Type B pancreatic cell (in vitro differentiated cells): ENCODE results near the gene GUCA2B. TPM values are rescaled to one million over a fixed set of nuclear protein-coding genes. Genes with fewer than 3 reads are reported as not detected.
A peak's percentile ranks its signal among the peaks of the same experiment; 100 is the strongest.

Experiments
- DNase-seq: peaks from one replicate; pipeline ENCODE4 v3.0.0; 2021; ENCODE audit warnings: mixed read lengths; ENCODE audit not compliant: unreplicated experiment; ENCODE audit errors: extremely low spot score
- H3K27ac Mint-ChIP-seq: 2 replicates; pipeline ENCODE4 v1.8.0; 2021; ENCODE audit warnings: mild to moderate bottlenecking, mixed read lengths
- H3K27me3 Mint-ChIP-seq: 2 replicates; pipeline ENCODE4 v1.8.0; 2021; ENCODE audit warnings: mixed read lengths
- H3K36me3 Mint-ChIP-seq: 2 replicates; pipeline ENCODE4 v1.8.0; 2021; ENCODE audit warnings: mixed read lengths
- H3K4me1 Mint-ChIP-seq: one replicate; pipeline ENCODE4 v1.8.0; 2021; ENCODE audit warnings: mixed read lengths; ENCODE audit not compliant: unreplicated experiment
- H3K4me3 Mint-ChIP-seq: 2 replicates; pipeline ENCODE4 v1.8.0; 2021; ENCODE audit warnings: mild to moderate bottlenecking, mixed read lengths
- H3K9me3 Mint-ChIP-seq: 2 replicates; pipeline ENCODE4 v1.8.0; 2021; ENCODE audit warnings: mixed read lengths
- CTCF ChIP-seq: fragments of 200-600 bp; sonication (generic); conservative IDR thresholded peaks from 2 replicates; pipeline ENCODE4 v1.5.0; 2021; ENCODE audit warnings: antibody characterized with exemption, mild to moderate bottlenecking
- total RNA-seq: library from RNA; stranded (reverse); gene quantifications from 2 replicates; pipeline ENCODE4 v1.2.1, GENCODE V29; 2021; ENCODE audit warnings: low replicate concordance

The GUCA2B gene
- total RNA-seq, 1 donor from 2014 or later: 0.92 TPM

GRCh38 chr1:42142894-42143675 is 10.1 kb upstream of the GUCA2B start:
- no peaks in the 10 kb centered on the region for H3K4me1 Mint-ChIP-seq
- DNase-seq: peak; percentile 25
- H3K27me3 Mint-ChIP-seq: peaks cover 10% of the 10 kb centered on the region
- TF ChIP-seq CTCF: no peak
- H3K27ac Mint-ChIP-seq: no peak overlapping the region
- no peak overlapping the region for H3K4me3 Mint-ChIP-seq
- no peaks in the 10 kb centered on the region for H3K9me3 Mint-ChIP-seq
- H3K36me3 Mint-ChIP-seq: no peaks in the 10 kb centered on the region

GRCh38 chr1:42143896-42144710 is 9.1 kb upstream of the GUCA2B start:
- H3K9me3 Mint-ChIP-seq: no peaks in the 10 kb centered on the region
- no peak for TF ChIP-seq CTCF
- no peaks in the 10 kb centered on the region for H3K4me1 Mint-ChIP-seq
- DNase-seq: peak; percentile 60
- no peak overlapping the region for H3K27ac Mint-ChIP-seq
- H3K4me3 Mint-ChIP-seq: no peak overlapping the region
- H3K27me3 Mint-ChIP-seq: peaks cover 10% of the 10 kb centered on the region
- no peaks in the 10 kb centered on the region for H3K36me3 Mint-ChIP-seq

GRCh38 chr1:42144711-42145388 is 8.4 kb upstream of the GUCA2B start:
- Mint-ChIP-seq H3K27ac (no peak overlapping the region), H3K27me3 (peaks cover 7% of the 10 kb centered on the region), H3K4me3 (no peak overlapping the region), H3K4me1 (no peaks in the 10 kb centered on the region), H3K36me3 (no peaks in the 10 kb centered on the region), H3K9me3 (no peaks in the 10 kb centered on the region)
- DNase-seq: peak; percentile 44
- no peak for TF ChIP-seq CTCF

- H3K36me3 Mint-ChIP-seq: no peaks in the 10 kb centered on the region
- peak; percentile 54 for DNase-seq
- no peak overlapping the region for H3K27ac Mint-ChIP-seq
- TF ChIP-seq CTCF: no peak
- H3K4me3 Mint-ChIP-seq: no peak overlapping the region
- H3K27me3 Mint-ChIP-seq: peaks cover 12% of the 10 kb centered on the region
- no peaks in the 10 kb centered on the region for H3K4me1 Mint-ChIP-seq
- no peaks in the 10 kb centered on the region for H3K9me3 Mint-ChIP-seq
Measured at GRCh38 chr1:42145389-42145716, 7.9 kb upstream of the GUCA2B start.

- H3K4me3 Mint-ChIP-seq: no peak overlapping the region
- H3K27me3 Mint-ChIP-seq: peaks cover 12% of the 10 kb centered on the region
- no peaks in the 10 kb centered on the region for H3K36me3 Mint-ChIP-seq
- DNase-seq: peak; percentile 58
- no peaks in the 10 kb centered on the region for H3K4me1 Mint-ChIP-seq
- no peaks in the 10 kb centered on the region for H3K9me3 Mint-ChIP-seq
- H3K27ac Mint-ChIP-seq: no peak overlapping the region
- no peak for TF ChIP-seq CTCF
Measured at GRCh38 chr1:42145764-42146625, 7.2 kb upstream of the GUCA2B start.
